Activated CD4-positive, alpha-beta T cell treated with anti-CD3 and anti-CD28 coated beads, Interleukin-2, amount 50 U/mL, for 1 hour (primary cell): ENCODE measurements around the gene OR5T3.
"Not testable (repeated sequence)": the region's sequence is repeated elsewhere in the genome, so short reads cannot be mapped to it uniquely, and the experiment has no call there.

Source experiments
- DNase-seq: peaks from one replicate; pipeline ENCODE4 v3.0.0-alpha.2; 2020

OR5T3 gene

DNA sequence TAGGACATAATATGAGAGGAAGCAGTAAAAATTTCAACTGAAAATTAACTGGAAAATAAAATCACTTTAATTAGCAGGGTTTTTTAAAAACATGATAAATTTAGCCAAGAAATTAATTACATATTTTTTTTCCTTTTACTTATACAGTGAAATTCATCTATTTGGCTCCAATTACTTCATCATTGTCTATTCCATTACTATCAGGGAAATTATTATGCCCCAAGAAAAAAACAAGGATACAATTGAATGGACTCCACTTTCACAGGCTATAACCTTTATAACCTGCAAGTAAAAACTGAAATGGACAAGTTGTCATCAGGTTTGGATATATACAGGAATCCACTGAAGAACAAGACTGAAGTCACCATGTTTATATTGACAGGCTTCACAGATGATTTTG is at the start of gene OR5T3:
Gene OR5T3 (plus strand): TSS at position 301 of the 400 bp plus-strand sequence. CDS start 0 bp downstream, at position 301.
- DNase-seq: no peak

DNA sequence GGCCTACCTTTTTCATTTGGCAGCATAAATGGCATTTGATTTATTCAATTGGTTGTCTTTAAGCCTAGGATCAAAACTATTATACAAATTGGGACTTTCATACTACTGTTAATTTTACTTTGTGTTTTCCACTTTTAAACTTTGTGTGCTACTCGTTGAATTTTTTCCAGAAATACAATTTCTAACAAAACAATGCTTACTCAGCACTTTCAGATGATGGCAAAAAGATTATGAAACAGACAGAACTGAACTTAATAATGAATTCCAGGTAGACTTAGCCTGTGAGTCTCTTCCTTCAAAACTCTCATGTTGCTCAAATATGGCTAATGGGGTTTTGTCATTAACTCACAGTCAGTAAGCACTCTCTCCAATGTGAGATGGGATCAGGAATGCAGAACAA is 44.3 kb upstream of the OR5T3 start:
- no peak for DNase-seq

DNA sequence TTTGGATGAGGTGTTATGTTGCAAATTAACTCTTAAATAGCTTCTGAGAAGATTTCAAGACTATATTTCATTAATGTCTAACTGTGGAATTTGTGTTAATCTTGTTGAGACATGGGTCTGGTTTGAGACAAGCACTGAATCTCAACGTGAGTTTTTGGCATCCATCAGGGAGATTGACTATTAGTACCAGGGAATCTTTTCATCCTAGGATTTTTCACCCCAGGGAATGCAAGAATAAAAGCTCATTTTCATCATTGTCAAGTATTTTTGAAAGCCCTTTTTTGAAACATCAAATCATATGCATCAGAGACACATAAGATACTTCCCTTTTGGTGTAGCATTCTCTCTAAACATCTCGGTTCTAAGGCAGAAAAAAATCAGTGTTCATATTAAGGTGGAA is 37.5 kb upstream of the OR5T3 start:
- no peak for DNase-seq

DNA sequence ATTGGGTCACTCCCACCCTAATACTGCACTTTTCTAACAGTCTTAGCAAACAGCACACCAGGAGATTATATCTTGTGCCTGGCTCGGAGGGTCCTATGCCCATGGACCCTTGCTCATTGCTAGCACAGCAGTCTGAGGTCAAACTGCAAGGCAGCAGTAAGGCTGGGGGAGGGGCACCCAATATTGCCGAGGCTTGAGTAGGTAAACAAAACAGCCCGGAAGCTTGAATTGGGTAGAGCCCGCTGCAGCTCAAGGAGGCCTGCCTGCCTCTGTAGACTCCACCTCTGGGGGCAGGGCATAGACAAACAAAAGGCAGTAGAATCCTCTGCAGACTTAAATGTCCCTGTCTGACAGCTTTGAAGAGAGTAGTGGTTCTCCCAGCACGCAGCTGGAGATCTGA is 32.3 kb upstream of the OR5T3 start:
- DNase-seq: not testable (repeated sequence)

DNA sequence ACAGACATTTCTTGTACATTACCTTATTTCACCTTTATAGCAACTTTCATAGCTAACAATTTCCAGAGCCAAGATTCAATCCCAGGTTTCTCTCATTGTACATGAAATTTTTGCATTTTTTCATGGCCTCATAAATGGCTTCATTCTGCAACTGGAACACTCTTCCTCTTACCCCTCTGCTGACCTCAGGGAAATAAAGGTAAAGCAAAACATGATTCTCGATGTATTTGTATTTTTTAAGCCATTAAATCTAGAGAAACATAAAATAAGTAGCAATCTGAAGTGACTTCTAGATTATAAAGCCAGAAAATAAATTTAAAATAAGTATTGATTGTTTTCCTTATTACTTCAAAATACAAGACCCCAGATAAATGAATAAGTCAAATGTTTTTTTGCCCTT is 17.9 kb upstream of the OR5T3 start, which contains the start of gene OR5T2:
Gene OR5T2 (minus strand): TSS at position 101 of the 400 bp plus-strand sequence. CDS start 1,193 bp downstream, outside the sequence.
- no peak for DNase-seq

DNA sequence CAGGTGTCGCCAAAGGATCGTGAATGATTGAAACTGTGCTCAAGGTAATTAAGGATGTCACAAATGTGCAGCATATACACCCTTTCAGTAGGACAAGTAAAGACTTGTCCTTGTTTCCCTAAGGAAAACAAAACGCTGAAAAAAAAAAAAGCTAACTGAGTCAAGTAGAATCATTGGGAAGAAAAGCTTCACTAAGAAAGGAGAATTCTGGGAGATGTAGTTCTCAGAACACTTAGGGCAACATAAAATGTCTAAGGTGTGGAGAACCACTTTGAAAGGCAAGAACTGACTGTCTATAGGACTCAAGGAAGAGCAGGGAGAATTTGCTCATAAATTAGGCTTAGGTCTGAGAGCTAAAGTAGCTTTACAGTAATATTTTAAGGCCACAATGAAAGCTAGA is 19.0 kb downstream of the OR5T3 start:
- no peak for DNase-seq

DNA sequence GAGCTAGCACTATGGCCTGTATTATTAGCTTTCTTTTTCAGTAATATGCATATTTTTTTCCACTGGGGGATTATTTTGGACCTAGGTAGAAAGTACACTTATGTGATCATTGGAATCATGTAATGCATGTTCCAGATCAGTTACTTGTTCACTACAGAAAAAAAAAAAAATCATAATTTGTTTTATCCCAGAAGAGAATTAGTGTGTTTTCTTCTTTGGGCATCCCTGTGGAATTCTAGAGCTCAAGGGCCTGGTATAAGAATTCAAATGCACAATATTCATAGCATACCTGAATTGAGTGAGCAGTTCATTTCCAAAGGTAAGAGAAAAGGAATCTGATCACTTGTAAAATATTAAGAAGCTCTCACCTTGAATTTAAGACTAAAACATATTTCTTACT is 21.8 kb downstream of the OR5T3 start, which contains the start of gene OR5T1:
Gene OR5T1 (plus strand): TSS at position 301 of the 400 bp plus-strand sequence. CDS start 1,485 bp downstream, outside the sequence.
- DNase-seq: no peak

DNA sequence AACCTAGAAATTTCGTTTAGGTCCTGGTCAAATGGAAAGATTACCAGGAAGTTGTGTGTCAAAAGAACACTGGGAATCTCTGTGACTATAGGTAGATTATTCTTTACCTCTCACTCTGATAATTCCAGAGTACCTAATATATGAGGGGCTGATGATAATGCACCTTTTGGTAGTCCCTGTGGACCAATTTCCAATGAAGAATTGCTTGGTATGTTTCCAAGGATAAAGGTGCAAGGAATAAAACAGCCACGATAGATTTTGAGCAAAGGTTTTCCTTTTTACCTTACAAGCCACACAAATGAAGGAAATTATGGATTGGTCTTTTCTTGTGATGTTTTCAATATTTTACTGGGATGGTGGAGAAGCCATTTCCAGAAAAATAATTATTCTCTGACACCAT is 40.1 kb downstream of the OR5T3 start, which contains the start of gene OR8H1:
Gene OR8H1 (minus strand): TSS at position 101 of the 400 bp plus-strand sequence. CDS start 1,192 bp downstream, outside the sequence.
- no peak for DNase-seq

DNA sequence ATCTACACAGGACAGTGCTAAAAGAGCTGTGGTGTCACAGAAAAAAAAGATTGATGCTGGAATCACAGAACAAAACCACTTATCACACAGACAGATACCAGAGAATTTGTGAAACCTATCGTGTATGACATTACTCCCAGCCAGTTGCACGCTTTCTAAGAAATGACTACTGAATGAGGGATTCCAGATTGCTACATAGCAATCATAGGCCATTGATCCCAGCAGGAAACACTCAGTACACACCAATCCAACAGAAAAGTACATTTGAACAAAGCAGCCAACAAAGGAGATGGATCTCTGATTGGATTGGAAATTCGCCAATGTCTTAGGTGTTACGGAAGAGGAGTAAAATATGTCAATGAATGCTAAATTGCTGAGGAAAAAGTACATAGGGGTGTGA is 44.8 kb downstream of the OR5T3 start:
- DNase-seq: no peak
